ENCODE measurements around the gene ASXL3.
A peak's percentile ranks its signal among the peaks of the same experiment; 100 is the strongest.

ASXL3 gene

DNA sequence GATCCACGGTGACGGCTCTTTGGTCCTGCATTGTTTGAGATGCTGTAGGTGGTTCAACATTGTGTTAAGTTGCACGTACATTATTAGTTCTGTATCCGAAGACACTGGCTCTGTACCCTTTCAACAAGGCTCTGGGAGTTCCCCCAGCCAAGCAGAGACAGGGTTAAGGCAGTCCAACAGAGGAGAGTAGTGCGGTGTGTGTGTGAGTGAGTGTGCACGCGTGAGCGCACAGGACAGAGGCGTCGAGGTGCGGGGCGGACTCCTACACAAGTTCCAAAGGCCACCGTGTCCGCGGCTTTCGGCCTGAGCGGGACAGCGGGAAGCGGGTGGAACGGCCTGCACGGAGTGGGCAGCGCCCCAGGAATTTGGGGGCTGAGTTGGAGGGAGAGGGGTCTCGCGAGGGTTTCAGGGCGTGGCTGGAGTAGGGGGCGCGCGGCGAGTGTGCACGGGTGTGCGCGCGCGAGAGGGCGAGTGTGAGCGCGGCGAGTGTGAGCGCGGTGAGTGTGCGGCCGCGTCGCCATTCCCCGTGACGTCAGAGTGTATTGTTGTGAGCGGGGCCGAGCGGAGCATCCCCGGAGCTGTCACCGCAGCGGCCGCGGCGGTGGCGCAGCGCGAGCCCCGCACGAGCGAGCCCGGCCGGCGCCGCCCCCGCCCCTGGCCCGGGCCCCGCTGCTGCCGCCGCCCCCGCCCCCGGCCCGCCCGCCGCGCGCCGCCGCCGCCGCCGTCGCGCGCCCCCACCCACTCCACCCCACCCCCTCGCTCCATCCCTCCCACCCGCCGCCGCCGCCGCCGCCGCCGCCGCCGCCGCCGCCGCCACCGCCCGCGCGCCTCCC lies at the start of gene ASXL3:
Gene ASXL3 (plus strand): TSS at position 535 of the 833 bp plus-strand sequence. CDS start 413 bp downstream, outside the sequence.
- DNase-seq = peak; percentile 20

GRCh38 chr18:33532978-33533377 lies 45.0 kb upstream of the ASXL3 start:
- DNase-seq = no peak

- no peak for DNase-seq
These were observed 41.1 kb upstream of the ASXL3 start for GRCh38 chr18:33536904-33537303.

GRCh38 chr18:33538418-33539042 lies 39.5 kb upstream of the ASXL3 start:
- no peak for DNase-seq

DNA sequence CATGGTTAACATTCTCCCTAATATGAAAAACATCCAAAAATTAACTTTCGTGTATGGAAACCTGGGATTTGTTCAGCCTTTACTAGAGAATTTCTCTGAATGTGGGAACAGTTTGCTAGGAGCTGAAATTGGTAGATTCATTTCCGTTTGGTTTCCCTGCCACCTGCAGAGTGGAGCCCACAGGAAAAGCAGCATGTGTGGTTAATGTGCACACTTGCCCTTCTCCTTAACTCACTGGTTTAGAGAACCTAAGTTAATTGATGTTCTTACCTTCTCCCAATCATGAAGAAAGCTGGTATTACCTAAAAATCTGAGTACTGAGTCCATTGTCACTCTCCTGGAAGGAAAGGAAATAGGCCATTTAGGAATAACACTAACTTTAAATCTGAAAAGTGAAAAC lies 37.6 kb upstream of the ASXL3 start:
- no peak for DNase-seq

DNA sequence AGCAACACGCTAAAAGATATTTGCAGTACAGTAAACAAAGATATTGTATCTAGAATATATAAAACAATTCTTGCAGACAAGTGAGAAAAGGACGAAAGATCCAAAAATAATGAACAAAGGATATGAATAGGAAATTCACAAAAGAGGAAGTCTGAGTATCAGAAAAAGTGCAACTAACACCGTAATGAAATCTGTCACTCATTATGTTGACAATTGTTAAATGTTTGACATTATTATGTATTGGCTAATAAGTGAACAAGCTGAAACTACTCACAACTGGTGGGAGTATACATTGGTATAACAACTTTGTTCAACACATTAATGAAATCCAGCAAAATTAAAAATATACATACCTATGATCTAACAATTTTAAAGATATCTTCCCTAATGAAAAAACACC lies 36.7 kb upstream of the ASXL3 start:
- DNase-seq = no peak

DNA sequence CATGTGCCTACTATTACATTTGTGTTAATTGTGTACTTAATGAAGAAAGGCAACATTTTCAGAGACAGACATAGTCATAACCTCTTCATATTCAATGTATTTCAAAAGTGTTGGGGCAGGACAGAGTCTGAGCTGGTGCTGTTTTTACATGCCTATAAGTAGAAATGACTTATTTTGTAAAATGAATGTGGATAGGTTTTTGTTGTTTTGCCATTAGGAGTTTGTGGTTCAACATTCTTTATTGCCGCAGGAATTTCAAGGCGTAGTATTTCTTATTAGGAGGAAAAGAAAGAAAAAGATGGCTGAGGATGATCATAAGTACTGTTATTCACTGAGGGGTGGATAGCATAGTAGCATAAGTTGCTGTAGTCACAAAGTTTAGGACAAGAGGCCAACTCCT lies 21.2 kb upstream of the ASXL3 start:
- no peak for DNase-seq

GRCh38 chr18:33557706-33558105 lies 20.3 kb upstream of the ASXL3 start:
- no peak for DNase-seq

- DNase-seq = no peak
These were observed 19.5 kb upstream of the ASXL3 start for GRCh38 chr18:33558529-33558928.

GRCh38 chr18:33560686-33561370 lies 17.2 kb upstream of the ASXL3 start:
- DNase-seq = no peak

GRCh38 chr18:33562741-33563140 lies 15.3 kb upstream of the ASXL3 start:
- no peak for DNase-seq

GRCh38 chr18:33567705-33568104 lies 10.3 kb upstream of the ASXL3 start:
- DNase-seq = no peak

DNA sequence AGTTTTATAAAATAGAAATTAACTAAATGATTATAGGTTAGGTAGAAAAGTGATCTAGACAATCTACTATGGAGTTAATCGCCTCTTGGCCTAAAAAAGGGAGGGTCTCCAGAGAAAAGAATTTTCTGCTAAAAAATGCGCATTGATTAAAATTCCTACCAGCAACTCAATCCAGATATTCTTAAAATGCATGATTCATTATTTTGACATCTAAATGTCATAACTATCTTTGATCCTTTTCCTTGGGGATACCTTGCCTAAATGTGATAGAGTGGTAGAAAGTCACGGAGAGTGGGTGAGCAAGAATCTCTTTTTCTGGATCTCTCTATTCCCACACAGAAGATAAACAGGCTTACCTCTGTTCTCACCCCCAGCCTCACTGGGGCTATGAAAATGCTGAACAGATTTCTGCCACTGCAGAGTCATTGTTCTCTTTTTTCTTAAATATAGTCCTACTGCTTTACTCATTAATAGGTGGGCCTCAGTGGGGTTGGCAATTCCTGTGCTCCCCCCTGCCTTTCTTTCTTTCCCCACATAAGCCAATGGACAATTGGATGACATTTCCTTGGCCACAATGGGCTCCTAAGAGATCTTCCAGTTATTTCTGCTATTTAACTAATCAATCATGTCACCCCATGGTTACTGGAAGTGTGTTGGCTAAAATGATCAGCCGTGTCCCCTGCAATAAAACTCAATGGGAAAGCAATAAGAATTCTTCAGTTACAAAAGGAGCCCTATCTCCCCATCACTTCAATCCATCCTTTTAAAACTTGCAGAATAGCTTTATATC lies 5.8 kb upstream of the ASXL3 start:
- DNase-seq = no peak

DNA sequence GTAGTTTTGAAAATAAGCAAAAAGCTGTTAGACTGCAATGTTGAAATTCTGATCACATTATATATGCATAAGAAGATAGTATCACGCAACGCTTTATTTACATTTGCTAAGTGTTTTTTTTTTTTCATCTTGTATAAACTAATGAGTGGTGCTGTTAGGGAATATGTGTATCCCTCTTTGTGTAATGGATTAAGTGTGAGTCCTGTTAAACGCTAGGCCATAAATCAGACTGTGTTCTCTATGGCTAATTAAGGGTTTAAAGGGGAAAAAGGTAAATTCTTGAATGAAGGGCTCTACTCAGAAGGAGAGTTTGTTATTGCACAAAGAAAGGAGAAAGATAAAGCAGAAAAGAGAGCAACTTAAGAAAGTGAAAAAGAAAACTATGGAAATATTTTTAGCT lies 4.8 kb upstream of the ASXL3 start:
- no peak for DNase-seq

DNA sequence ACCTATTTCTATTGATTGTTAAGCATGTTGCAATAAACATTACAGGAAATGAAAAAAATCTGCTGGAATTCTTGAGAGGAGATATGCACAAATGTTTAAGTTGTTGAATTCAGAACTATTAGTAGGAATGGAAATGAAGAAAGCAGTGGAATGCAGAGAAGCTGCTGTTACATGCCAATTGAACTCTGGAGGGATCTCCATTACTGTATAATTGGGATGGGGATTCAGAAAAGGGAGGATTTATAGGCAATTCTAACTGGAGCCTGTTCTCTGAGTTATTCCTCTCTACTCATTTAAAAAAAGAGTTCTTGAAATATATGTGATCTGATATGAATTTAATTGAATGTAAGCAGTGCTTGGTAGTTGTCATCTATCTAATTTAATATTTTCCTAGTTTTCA lies 2.6 kb upstream of the ASXL3 start:
- DNase-seq = no peak

DNA sequence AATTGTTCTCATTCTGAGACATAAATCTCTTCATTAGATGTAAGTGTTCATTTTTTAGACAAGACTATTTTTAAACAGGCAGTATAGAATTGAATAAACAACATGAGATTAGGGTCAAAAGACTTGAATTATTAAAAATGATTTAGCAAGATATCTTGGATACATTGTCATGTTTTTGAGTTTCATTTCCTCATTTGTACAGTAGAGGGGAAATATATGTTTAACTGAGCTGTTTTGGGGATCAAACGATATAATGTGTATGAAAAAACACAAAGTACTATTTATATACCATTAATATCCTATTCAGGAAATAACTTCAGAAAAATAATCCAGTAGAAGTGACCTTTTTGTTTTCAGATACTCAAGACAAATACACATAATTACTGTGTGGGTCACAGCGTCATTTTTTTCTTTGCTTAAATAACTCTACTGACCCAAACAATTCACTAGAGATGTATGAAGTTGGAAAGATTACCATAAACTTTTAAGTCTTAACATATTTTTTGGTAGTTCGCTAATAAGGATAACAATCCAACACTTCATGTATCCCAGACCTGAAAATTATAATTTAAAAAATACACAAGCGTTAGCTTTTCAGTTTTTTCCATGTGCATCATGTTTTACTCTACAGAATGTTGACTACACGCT lies 896 bp upstream of the ASXL3 start:
- DNase-seq = no peak

- no peak for DNase-seq
These were observed 714 bp downstream of the ASXL3 start for GRCh38 chr18:33578518-33579348.

DNA sequence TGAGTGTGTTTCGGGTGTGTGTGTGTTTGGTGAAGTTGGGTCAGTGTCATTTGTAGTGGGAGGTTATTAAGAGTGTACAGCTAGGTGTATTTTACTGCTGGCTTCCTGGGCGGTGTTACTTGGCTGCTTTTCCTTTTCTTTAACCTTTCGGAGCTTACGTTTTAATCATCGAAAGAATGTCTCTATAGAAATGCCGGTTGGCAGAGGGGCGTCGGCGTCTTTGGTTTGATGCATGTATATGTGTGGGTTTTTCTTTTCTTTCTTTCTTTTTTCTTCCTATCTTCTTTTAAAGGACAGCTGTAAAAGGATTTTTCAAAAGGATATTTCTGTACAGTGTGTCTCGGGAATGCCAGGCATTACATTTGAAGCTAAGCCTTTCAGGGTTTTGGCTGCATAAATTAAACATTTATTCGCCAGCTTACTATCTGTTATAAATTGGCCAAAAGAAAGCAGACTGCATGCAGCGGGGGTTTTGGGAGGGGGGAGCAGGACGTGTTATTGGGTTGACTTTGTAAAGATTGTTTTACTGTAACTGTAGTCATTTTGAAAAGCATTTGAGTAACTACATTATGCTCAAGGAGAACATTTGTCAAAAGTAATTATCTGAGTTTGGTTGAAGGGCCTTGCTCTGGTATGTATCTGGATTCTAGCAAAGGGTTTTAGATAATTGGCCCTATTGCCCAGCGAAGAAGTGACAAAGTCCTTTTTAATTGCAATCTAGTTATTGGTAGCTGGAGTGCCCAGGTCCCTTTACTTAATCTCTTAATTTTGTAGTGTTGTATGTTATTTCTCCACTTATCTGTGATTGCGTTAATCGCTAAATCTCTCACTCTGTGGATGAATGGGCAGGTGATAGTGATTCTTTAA lies 1.6 kb downstream of the ASXL3 start:
- DNase-seq = no peak

DNA sequence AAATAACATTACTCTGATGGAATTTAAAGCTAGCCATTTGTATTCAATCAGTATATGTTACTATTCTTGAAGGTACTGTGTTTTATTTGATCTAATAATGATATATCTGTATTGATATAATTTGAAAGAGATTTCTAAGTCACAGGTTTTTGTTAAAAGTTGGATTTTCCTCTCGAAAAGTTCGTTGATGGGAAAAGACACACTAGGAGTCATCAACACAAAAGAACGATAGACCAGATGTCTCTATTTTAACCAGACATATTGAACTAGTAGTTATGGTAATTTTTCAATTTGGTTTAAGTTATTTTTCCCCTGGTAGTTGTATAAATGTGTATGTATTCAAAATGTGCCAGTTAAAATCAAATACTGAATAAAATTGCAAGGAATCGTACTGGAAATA lies 2.5 kb downstream of the ASXL3 start:
- DNase-seq = no peak

GRCh38 chr18:33581856-33582255 lies 3.8 kb downstream of the ASXL3 start:
- no peak for DNase-seq

DNA sequence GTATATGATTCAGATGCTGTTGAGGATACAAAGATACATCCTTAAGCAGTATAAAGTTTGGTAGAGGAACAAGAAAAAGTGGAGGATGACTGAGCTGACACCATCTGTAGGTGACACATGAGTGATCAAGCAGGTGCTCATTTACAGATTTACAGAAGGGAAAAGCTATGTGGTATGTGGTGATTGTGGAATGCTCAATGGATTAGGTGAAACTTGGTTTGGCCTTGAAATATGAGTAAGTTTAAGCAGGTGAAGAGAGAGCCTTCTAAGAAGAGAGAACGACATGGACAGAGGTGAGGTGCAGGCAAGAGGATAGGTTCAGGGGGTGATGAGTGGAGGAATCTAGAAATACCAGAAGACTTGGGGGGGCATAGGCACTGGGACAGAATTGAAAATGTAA lies 5.9 kb downstream of the ASXL3 start:
- DNase-seq = no peak

Measured in NCI-H446 treated with DMSO at 0.1 percent for 48 hours (cell line).